Adrenal gland (tissue), 5 donors: ENCODE measurements around the gene PHOX2A.
"Not testable (repeated sequence)": the region's sequence is repeated elsewhere in the genome, so short reads cannot be mapped to it uniquely, and the experiment has no call there.

Experiments
- POLR2A ChIP-seq, 2 donors: fragments of 450-650 bp; IDR thresholded peaks; one replicate each; pipeline ENCODE4 v1.6.1; 2017; ENCODE audit warnings: antibody characterized with exemption in 2 of 2, mild to moderate bottlenecking in 2 of 2, moderate library complexity in 1 of 2
- TF ChIP-seq, protein P1 (sequence below), 6 experiments: fragments of 450-650 bp in 4 of 6; fragments of 200-600 bp in 2 of 6; sonication (generic) in 1 of 6; IDR thresholded peaks; 1 replicate in 5 of 6; 2 replicates in 1 of 6; pipeline versions ENCODE4 v1.5.1 to v1.8.0; 2016 to 2021; ENCODE audit warnings: antibody characterized with exemption in 6 of 6, mild to moderate bottlenecking in 2 of 6, moderate library complexity in 1 of 6
- donor health status: DM: no; HTN: no; CAD: no.

GRCh38 chr11:72290741-72291140 is 46.8 kb upstream of the PHOX2A start:
- TF ChIP-seq, protein P1, sequence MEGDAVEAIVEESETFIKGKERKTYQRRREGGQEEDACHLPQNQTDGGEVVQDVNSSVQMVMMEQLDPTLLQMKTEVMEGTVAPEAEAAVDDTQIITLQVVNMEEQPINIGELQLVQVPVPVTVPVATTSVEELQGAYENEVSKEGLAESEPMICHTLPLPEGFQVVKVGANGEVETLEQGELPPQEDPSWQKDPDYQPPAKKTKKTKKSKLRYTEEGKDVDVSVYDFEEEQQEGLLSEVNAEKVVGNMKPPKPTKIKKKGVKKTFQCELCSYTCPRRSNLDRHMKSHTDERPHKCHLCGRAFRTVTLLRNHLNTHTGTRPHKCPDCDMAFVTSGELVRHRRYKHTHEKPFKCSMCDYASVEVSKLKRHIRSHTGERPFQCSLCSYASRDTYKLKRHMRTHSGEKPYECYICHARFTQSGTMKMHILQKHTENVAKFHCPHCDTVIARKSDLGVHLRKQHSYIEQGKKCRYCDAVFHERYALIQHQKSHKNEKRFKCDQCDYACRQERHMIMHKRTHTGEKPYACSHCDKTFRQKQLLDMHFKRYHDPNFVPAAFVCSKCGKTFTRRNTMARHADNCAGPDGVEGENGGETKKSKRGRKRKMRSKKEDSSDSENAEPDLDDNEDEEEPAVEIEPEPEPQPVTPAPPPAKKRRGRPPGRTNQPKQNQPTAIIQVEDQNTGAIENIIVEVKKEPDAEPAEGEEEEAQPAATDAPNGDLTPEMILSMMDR (IDR thresholded peaks at IDR 0.05), result peak; percentile 30 to 94 (median 58)
- TF ChIP-seq POLR2A (IDR thresholded peaks at IDR 0.05), result not testable (repeated sequence)
